Measurements from ENCODE around the gene MYL3.

GRCh38 chr3:46881596-46882376 is 18.5 kb upstream of the MYL3 start:
- no peak for TF ChIP-seq ZNF274 (IDR thresholded peaks at IDR 0.05; ENCODE audit: low read depth, low read length)
- no peak for TF ChIP-seq SUZ12 (IDR thresholded peaks at IDR 0.05; ENCODE audit: extremely low read depth, insufficient read depth, insufficient read length)
- TF ChIP-seq YY1 (IDR thresholded peaks at IDR 0.05; ENCODE audit: insufficient read depth, insufficient read length): no peak
